GM21786 (cell line): ENCODE measurements around the gene LAMB4.
A peak's percentile ranks its signal among the peaks of the same experiment; 100 is the strongest.

Experiments
- ATAC-seq: cut with Tn5 transposase; IDR thresholded peaks from one replicate; pipeline ENCODE4 v1.9.1; 2021; ENCODE audit not compliant: unreplicated experiment

LAMB4 gene

DNA sequence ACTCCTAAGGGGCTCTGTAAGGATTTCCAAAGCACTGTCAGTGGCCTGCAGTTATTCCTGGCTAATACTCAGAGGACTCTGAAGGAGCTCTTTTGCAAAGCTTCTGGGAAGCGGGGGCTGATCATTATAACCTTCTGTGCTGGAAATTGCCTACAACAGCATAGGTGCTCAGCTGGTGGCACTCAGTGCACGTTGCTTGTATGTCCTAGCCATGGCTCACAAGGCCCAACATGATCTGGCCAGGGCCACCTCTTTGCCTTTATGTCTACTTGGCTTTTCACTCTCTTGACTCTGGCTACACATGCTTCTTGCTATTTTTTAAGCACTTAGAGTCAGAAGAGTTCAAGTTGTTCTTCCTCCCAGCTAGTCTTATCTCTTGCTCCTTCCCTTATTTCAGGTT, 17.5 kb downstream of the LAMB4 start:
- no peak for ATAC-seq

GRCh38 chr7:108109221-108109908, 20.8 kb downstream of the LAMB4 start:
- peak; percentile 55 for ATAC-seq

GRCh38 chr7:108108131-108108530, 22.0 kb downstream of the LAMB4 start:
- ATAC-seq, result no peak

- no peak for ATAC-seq
Observed at GRCh38 chr7:108104324-108104723, 25.8 kb downstream of the LAMB4 start.

- no peak for ATAC-seq
Observed at GRCh38 chr7:108103558-108104298, 26.4 kb downstream of the LAMB4 start.

- no peak for ATAC-seq
Observed at GRCh38 chr7:108102671-108103312, 27.4 kb downstream of the LAMB4 start.

GRCh38 chr7:108101759-108102158, 28.4 kb downstream of the LAMB4 start:
- no peak for ATAC-seq

- ATAC-seq, result no peak
Observed at GRCh38 chr7:108099713-108100112, 30.4 kb downstream of the LAMB4 start.

DNA sequence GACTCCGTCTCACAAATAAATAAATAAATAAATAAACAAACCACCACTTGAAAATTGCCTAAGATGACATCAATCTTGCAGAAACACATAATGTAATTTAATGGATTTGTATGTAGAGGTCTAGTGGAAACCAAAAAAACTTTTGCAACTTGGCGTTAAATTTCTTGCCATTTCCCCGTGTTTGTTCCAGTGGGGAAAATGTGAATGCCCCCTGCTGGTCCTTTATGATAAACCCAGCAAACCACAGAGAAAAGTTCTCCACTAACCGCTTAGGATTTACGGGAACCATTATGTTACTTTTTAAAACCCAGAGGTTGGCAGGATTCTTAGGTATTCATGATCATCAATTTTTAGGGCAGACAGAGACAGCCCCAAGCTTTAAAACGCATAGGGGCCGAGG, 32.5 kb downstream of the LAMB4 start:
- ATAC-seq, result no peak

DNA sequence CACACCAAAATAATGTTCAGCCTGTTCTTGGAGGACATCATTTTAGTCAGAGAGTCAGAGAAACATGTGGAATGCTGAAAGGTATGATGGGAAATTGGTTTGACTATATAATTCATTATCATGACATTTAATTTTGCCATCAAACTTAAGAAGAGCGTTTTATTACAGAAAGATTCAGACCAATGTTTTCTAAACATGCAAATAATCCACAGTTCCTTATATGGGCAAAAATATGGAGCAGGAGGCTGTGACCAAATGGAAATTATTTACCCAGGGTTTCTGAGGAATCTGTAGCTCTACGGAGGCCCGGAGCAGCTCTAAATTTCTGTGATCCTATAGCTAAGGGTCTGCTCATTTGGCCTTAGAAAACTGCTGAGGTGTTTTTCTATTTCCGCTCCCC, 33.2 kb downstream of the LAMB4 start:
- no peak for ATAC-seq

- peak; percentile 52 for ATAC-seq
Observed at GRCh38 chr7:108094933-108095710, 35.0 kb downstream of the LAMB4 start.

- ATAC-seq, result no peak
Observed at GRCh38 chr7:108094346-108094745, 35.8 kb downstream of the LAMB4 start.

DNA sequence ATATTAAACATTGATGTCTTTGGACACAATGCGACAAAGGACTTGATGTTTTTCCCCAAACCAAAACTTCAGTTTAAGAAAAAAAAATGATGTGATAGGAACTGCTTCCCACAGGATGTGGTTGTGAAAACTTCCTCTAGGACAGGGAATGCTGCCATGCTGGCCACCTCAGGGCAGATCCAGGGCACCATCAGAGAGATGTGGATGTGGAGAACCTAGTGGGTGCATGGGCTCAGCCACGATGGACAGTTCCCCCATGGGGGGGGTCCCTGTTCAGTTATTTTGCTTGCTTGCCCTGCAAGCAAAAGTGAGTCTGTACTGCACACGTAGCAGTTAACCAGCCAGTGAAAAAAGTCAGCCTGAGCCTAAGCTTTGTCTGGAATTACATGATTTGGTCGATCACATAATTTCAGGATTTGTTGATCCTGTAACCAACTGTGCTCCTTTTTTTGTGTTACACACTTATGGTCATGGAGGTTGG, 36.3 kb downstream of the LAMB4 start:
- no peak for ATAC-seq

GRCh38 chr7:108093341-108093740, 36.8 kb downstream of the LAMB4 start:
- no peak for ATAC-seq

DNA sequence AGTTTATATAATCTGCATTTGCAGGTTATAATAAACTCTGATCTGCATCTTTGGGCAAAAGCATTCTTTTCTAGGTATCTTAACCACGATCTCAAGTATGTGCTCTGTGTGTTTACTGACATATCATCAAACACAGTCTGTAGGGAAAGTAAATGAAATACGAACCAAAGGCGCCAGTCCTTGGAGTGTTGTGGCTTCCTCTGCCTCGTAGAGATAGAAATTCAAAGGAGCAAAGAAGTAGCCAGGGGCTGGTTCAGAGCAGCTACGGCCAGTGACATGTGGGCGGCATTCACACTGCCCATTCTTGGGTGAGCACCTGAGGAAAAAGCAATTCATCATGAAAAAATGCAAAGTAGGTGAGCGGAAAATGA, 38.7 kb downstream of the LAMB4 start:
- no peak for ATAC-seq

GRCh38 chr7:108090791-108091460, 39.2 kb downstream of the LAMB4 start:
- ATAC-seq, result no peak

- no peak for ATAC-seq
Observed at GRCh38 chr7:108089381-108089780, 40.8 kb downstream of the LAMB4 start.

DNA sequence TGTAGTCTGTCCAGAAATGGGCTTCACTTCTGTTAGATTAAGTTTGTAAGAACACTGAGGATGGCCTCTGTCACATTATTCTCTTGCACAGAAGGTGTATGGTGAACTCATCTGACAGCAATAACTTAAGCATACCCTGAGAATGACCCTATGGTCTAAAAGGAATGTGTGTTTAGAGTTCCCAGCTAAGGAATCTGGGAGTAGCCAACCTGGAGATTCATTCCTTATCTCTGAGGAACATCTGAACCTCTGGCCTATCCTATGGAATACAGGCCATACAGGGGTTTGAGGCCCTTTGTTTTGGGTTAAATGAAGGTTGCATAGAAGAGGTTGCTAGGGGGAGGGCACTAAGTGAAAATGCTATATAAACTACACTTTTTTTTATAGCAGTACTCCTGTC, 41.4 kb downstream of the LAMB4 start:
- no peak for ATAC-seq

- no peak for ATAC-seq
Observed at GRCh38 chr7:108087778-108088177, 42.4 kb downstream of the LAMB4 start.

DNA sequence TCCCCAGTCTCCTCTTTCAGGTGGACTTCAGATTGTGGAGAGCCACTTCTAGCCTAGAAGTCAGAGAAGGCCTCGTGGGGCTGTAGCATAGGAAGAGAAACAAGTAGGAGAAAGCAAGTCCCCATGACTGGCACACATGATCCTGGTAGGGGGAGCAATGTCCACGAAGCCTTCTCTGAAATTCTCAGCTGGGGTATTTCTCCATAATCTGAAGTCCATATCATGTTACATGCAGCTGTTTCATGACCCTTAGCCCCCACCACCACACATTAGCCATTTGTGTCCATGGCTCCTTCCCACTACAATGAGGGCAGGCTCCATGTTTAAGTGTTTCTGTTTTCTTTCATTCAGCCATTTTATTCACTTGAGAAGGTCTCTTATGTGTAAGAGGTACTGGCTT, 43.2 kb downstream of the LAMB4 start:
- no peak for ATAC-seq

DNA sequence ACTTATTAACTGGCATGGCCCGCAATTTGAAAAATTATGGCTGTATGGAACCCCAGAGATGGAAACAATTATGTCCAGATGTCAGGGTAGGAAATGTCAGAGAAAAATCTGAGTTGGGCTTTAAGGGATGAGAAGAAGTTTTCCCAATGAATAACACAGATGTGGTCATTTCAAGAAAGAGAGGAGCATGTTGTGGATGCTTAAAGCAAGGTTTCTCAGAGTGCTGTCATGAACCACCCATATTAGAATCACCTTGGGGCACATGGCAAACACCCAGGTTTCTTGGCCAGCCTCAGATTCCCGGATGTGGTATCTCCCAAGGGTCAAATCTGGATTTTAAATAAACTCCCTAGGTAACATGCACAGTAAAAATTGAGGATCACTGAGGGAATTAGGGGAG, 43.6 kb downstream of the LAMB4 start:
- ATAC-seq, result no peak
